ENCODE results near the gene ZNF497. TPM values are rescaled to one million over a fixed set of nuclear protein-coding genes. Genes with fewer than 3 reads are reported as not detected.

ZNF497 gene
- total and polyA plus RNA-seq, 2 of the 13 experiments (the other 11 are each of a cell fraction or from before 2014, with no cell fraction given), result 1.5 to 1.9 TPM

- peaks cover 29% of the 10 kb centered on the region for H4K20me1 ChIP-seq (ENCODE audit: insufficient read depth, low read length)
- H3K4me3 ChIP-seq (replicated peaks in 1 of 3; ENCODE audit: insufficient read depth in 1 of 3, low read depth in 2 of 3, low read length in 3 of 3), result peak overlapping the region; percentile 76 to 98 (median 92)
- ATAC-seq (peak; percentile 20), FAIRE-seq (no peak), DNase-seq (ENCODE audit: low spot score) (no peak)
- H3K27me3 ChIP-seq (ENCODE audit: control insufficient read depth in 1 of 2, insufficient read depth in 2 of 2, low read length in 2 of 2), result no peaks in the 10 kb centered on the region; a peak in 1 of 5 replicates
- intact Hi-C loops (cut with micrococcal nuclease; ENCODE audit: unreplicated experiment) (loop anchor here (2.0 to 5.0 kb wide), 2 partner anchors 15 to 204 kb away; partner anchors contain the start of gene ZNF274), in situ Hi-C loops (cut with HindIII; ENCODE audit: extremely low pct_ligation_motif_present, low pct_unique_long_range_greater_than_20kb) (no loop called here)
- no peak overlapping the region for H2AFZ ChIP-seq (ENCODE audit: low read length)
- H3K9me3 ChIP-seq (ENCODE audit: low read length), result no peaks in the 10 kb centered on the region
- POLR2A ChIA-PET, result interaction anchor here (0.6 to 4.6 kb wide), 6 partner anchors 12 to 203 kb away, joined by 3 to 19 read pairs (median 3); partner anchors contain the start of genes ERVK3-1, ZNF274, ZNF497 and ZNF584
- BruUV-seq (replicated peaks), result no TSS peak
- H3K4me1 ChIP-seq (ENCODE audit: insufficient read depth, low read length), result peaks cover 52% of the 10 kb centered on the region
- peaks cover 41% of the 10 kb centered on the region for H3K79me2 ChIP-seq (ENCODE audit: insufficient read depth, low read length)
- CTCF ChIA-PET (ENCODE audit: low intra/inter-chr PET ratio, low total read pairs), result no interaction called here
- peak overlapping the region; percentile 99 for H3K27ac ChIP-seq (ENCODE audit: extremely low read length, insufficient read depth, low read length)
- peak overlapping the region; percentile 97 for H3K9ac ChIP-seq (ENCODE audit: insufficient read depth, low read depth, low read length)
- H3K36me3 ChIP-seq (replicated peaks in 1 of 2; ENCODE audit: control insufficient read depth in 1 of 2, insufficient read depth in 2 of 2, low read length in 2 of 2), result peaks cover 0 to 21% of the 10 kb centered on the region in 2 experiments; a peak in 3 of 5 replicates
- H3K4me2 ChIP-seq (ENCODE audit: low read depth, low read length), result peak overlapping the region; percentile 99
- WGBS (ENCODE audit: low lambda C conversion rate), result 1% methylated on average over 14 of the region's 36 CpGs
- TF ChIP-seq HOMEZ (CRISPR knock-in tag; IDR thresholded peaks at IDR 0.05; ENCODE audit: low read depth) (no peak), ZNF333 (CRISPR knock-in tag; IDR thresholded peaks at IDR 0.05; ENCODE audit: borderline replicate concordance) (no peak), HNF1A (IDR thresholded peaks at IDR 0.05; ENCODE audit: low read depth) (no peak), HNF1A (CRISPR knock-in tag; IDR thresholded peaks at IDR 0.05; ENCODE audit: borderline replicate concordance) (peak; percentile 31; the same call in 1 of the 2 replicates), ZNF839 (CRISPR knock-in tag; IDR thresholded peaks at IDR 0.05; ENCODE audit: borderline replicate concordance) (no peak), KDM3A (CRISPR knock-in tag; IDR thresholded peaks at IDR 0.05; ENCODE audit: low read depth) (no peak), SNRNP70 (IDR thresholded peaks at IDR 0.05; ENCODE audit: low read depth, low read length) (no peak), ZNF251 (CRISPR knock-in tag; IDR thresholded peaks at IDR 0.05) (no peak), ZNF549 (CRISPR knock-in tag; IDR thresholded peaks at IDR 0.05) (no peak), ARNT2 (CRISPR knock-in tag; IDR thresholded peaks at IDR 0.05; ENCODE audit: low read depth) (no peak; the same call in 1 of the 2 replicates), ZNF512 (CRISPR knock-in tag; IDR thresholded peaks at IDR 0.05) (no peak), SMARCC2 (IDR thresholded peaks at IDR 0.05) (no peak), KAT7 (CRISPR knock-in tag; IDR thresholded peaks at IDR 0.05; ENCODE audit: borderline replicate concordance) (no peak), POLR2AphosphoS5 (IDR thresholded peaks at IDR 0.05; ENCODE audit: low read depth, low read length) (no peak), TFAP4 (IDR thresholded peaks at IDR 0.05; ENCODE audit: borderline replicate concordance, low read depth) (no peak), BRD4 (CRISPR knock-in tag; IDR thresholded peaks at IDR 0.05) (no peak), ZNF30 (CRISPR knock-in tag; IDR thresholded peaks at IDR 0.05) (no peak)
These were observed 23.5 kb upstream of the ZNF497 start for GRCh38 chr19:58385891-58386575.
